HT1080 (cell line): ENCODE data around the gene KSR2. TPM values are rescaled to one million over a fixed set of nuclear protein-coding genes. Genes with fewer than 3 reads are reported as not detected.

Experiments
- DNase-seq: peaks from one replicate; pipeline ENCODE4 v3.0.0-alpha.2; 2015; ENCODE audit warnings: low read depth
- total RNA-seq: library from RNA; depleted of rRNA; stranded (reverse); fragments of >200 nt; shearing (Covaris generic); gene quantifications from 2 replicates; pipeline ENCODE4 v1.2.3, GENCODE V29; 2014; rRNA removed

KSR2 gene
- total RNA-seq, 1 experiment from 2014 or later = not detected

GRCh38 chr12:117412465-117413188, 556.2 kb downstream of the KSR2 start:
- DNase-seq = no peak

- DNase-seq = no peak
Measured at GRCh38 chr12:117409286-117409685, 559.5 kb downstream of the KSR2 start.

DNA sequence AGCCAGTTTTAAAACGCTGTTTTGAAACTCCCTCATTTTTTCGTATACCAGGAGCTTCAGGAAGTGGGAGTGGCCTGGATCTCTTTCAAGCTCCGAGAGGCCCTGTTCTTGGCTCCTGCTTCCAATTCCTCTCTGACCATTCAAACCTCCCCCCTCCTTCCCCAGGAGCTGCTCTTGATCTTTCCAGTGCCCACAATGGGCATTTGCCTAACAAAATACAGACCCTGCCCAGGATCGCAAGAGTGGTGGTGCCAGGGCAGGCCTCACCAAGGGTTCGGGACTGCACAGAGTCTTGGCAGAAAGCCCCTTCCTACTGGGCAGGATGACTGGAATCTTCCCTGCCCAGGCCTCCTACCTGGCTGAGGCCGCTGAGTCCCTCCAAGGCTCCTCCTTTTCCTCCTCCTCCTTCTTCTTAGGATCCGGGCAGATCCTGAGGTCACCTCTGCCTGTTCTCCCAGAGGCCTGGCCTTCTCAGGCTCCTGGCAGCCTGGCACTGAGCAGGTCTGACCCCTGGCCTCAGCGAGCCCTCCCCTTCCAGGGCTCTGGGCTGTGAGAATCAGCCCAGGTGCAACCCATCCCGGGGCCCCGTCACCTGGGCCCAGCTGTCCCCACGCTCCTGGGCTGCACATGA, 560.5 kb downstream of the KSR2 start:
- peak; percentile 4 for DNase-seq

- no peak for DNase-seq
Measured at GRCh38 chr12:117404940-117405339, 563.9 kb downstream of the KSR2 start.

DNA sequence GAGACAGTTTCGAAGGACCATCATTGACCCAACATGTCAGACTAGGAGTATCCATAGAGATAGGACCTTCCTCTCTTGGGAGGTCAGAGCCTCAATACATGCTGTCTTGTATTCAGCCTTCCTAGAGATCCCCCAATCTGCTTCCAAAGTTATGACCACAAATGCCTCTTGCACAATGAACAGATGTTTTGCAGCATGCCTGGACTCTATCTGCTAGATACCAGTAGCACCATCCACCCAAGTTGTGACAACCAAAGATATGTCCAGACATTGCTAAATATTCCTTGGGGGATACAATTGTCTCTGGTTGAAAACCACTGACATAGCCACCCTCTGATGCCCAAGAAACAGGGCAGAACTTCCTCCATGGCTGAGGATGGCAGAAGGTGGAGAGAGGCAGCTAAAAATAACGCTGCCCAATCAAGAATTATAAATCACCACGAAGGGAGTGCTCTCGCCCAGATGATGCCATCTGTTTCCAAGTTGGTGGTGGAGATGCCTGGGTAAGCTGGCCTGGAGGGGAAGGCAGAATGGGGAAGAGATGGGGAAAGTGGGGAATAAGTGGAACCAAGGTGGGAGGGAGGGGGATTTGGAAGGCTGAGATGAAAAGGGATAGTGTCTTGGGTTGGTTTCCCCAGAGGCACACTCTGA, 564.5 kb downstream of the KSR2 start:
- no peak for DNase-seq

GRCh38 chr12:117403586-117404139, 565.1 kb downstream of the KSR2 start:
- no peak for DNase-seq

Other genes with a start within 250 kb of the KSR2 start
- 59.4 and 65.7 TPM in 2 replicates for gene RFC5, start 47.7 kb upstream of the KSR2 start, total RNA-seq
- 78.1 and 108 TPM in 2 replicates for gene WSB2, start 92.2 kb upstream of the KSR2 start, total RNA-seq
- 29.9 and 33.2 TPM in 2 replicates for gene VSIG10, start 135.0 kb upstream of the KSR2 start, total RNA-seq
- gene PEBP1, start 167.1 kb upstream of the KSR2 start, total RNA-seq = 154 and 185 TPM in 2 replicates